HG02943 (cell line): ENCODE measurements around the gene UMAD1.
"Not testable (repeated sequence)": the region's sequence is repeated elsewhere in the genome, so short reads cannot be mapped to it uniquely, and the experiment has no call there.

Experiments
- ATAC-seq: cut with Tn5 transposase; IDR thresholded peaks from one replicate; pipeline ENCODE4 v1.9.1; 2021; ENCODE audit warnings: mild to moderate bottlenecking, low read depth, moderate library complexity; ENCODE audit not compliant: unreplicated experiment

Gene UMAD1

GRCh38 chr7:7651479-7651878 lies 10.9 kb downstream of the UMAD1 start:
- no peak for ATAC-seq

GRCh38 chr7:7652798-7653540 lies 12.4 kb downstream of the UMAD1 start:
- no peak for ATAC-seq

- ATAC-seq, result no peak
These were observed 13.1 kb downstream of the UMAD1 start for GRCh38 chr7:7653593-7654187.

GRCh38 chr7:7654964-7655715 lies 14.6 kb downstream of the UMAD1 start:
- no peak for ATAC-seq

DNA sequence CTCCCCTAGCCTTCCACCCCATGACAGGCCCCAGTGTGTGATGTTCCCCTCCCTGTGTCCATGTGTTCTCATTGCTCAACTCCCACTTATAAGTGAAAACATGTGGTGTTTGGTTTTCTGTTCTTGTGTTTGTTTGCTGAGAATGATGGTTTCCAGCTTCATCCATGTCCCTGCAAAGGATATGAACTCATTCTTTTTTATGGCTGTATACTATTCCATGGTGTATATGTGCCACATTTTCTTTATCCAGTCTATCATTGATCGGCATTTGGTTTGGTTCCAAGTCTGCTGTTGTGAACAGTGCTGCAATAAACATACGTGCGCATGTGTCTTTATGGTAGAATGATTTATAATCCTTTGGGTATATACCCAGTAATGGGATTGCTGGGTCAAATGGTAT lies 15.9 kb downstream of the UMAD1 start:
- not testable (repeated sequence) for ATAC-seq

DNA sequence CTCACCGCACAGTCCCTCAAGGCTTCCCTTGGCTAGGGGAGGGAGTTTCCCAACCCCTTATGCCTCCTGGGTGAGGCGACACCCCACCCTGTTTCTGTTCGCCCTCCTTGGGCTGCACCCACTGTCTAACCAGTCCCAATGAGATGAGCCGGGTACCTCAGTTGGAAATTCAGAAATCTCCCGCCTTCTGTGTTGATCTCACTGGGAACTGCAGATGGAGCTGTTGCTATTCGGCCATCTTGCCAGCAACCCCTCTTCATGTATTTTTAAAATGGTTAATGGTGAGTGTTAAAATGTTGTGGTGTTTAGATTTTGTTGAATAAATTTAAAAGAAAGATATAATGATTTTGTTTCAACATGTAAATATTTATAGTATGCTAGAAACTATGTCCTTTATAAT lies 22.0 kb downstream of the UMAD1 start:
- ATAC-seq, result no peak

- ATAC-seq, result no peak
These were observed 23.7 kb downstream of the UMAD1 start for GRCh38 chr7:7664291-7664690.

GRCh38 chr7:7665031-7665430 lies 24.5 kb downstream of the UMAD1 start:
- ATAC-seq, result no peak

DNA sequence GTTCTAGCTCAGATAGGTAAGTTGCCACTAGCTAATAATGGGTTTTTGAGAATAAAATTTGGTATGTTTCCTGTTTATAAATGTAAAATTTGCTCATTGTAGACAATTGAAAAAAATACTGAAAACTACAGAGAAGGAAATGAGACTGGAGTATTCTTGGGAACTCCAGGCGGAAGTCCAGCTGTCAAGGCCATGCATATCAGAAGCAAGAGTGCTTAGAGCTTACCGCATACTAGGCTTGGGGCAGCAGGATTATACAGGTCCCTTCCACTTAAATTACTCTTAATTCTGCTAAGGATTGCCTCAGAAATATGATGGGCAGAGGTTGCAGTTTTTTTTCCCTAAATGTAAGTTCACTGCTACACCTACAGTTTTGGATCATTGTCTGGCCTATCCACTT lies 26.6 kb downstream of the UMAD1 start:
- ATAC-seq, result no peak

- no peak for ATAC-seq
These were observed 28.2 kb downstream of the UMAD1 start for GRCh38 chr7:7668706-7669105.

DNA sequence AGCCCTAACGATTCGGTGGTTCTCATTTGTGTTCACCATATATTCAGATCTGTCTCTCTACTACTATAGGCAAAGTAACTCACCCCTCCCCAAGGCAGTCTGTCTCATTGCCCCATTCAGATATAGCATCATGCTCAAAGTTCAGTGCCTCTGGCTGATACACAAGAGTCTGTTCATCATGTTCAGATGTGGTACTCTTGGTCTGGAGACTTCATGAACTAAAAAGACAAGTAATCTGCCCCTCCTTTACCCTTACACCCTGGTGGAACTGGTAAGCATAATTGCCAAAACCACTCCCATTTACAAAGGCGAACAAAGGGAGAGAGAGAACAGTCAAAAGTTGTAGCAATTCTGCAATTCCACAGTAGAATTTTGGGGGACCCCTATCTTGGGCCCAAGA lies 29.9 kb downstream of the UMAD1 start:
- no peak for ATAC-seq

DNA sequence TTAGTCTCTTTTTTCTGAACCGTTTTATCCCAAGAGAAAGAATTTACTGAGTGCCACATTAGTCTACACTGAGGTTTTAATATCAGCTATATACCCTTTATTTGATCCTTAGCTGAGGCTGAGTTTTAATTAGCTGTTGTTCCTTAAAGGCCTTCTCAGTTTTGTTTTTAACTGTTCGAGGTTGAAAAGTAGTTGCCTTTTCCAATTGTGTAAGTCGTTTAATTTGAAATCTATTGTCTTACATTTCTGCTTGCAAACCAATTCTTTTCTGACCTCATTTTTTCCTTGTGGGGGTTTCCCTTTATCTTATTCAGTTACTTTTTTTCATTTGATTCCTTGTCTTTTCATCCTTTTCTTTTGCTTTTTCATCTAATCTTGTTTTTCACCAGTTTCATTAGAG lies 30.8 kb downstream of the UMAD1 start:
- ATAC-seq, result no peak

DNA sequence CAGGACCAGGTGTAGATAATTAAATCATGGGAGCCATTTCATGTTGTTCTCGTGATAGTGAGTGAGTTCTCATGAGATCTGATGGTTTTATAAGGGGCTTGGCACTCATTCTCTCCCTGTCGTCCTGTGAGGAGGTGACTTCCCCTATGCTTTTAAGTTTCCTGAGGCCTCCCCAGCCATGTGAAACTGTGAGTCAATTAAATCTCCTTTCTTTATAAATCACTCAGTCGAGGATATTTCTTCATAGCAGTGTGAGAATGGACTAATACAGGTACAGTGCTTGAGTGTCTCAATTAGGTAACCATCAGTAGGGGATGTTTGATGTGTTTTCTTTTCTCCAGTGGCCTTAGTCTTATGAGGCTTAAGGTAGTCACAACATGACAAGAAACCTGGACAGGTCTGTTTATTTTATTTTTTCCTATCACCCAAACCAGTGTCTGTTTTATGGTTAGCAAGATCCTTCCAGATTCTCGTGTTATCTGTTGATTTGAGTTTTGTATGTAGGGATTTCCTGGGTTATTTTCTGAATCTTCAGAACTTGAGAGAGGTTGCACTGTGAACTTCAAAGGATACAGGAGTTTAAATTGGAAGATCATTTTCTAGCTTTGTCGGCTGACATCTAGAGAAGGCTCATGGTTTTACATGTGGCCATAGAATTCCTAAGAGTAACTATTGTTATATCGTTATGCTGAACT lies 32.1 kb downstream of the UMAD1 start:
- ATAC-seq, result no peak

DNA sequence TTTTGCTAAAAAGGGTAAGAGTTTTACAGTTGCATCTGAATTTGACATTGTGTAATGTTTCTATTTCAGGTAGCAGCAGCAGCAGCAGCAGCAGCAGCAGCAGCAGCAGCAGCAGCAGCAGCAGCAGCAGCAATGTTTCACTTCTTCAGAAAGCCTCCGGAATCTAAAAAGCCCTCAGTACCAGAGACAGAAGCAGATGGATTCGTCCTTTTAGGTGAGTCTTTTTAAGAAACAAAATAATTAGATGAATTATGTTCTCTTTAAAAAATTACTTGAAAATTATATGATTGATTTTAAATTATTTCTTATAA lies 32.6 kb downstream of the UMAD1 start:
- ATAC-seq, result no peak

- no peak for ATAC-seq
These were observed 35.1 kb downstream of the UMAD1 start for GRCh38 chr7:7675686-7676085.

GRCh38 chr7:7679640-7680039 lies 39.1 kb downstream of the UMAD1 start:
- not testable (repeated sequence) for ATAC-seq

GRCh38 chr7:7681191-7681935 lies 40.8 kb downstream of the UMAD1 start:
- peak; percentile 75 for ATAC-seq

DNA sequence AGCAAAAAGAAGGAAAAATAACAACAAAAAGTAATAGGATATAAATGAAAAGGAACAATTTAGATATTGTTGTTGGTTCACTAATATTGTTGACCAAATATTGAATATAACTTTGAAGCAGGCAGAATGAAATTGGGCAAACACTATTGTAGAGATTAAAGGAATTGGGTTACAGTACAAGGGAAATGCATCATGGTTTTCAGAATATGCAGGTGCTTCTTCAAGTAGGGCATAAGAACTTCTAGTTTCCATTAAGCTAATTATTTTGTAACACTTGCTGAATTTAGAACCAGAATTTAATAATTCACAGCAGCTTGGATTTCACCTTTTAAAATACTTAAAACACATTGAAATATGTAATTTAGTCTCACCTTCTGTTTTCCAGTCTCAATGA lies 41.4 kb downstream of the UMAD1 start:
- no peak for ATAC-seq

DNA sequence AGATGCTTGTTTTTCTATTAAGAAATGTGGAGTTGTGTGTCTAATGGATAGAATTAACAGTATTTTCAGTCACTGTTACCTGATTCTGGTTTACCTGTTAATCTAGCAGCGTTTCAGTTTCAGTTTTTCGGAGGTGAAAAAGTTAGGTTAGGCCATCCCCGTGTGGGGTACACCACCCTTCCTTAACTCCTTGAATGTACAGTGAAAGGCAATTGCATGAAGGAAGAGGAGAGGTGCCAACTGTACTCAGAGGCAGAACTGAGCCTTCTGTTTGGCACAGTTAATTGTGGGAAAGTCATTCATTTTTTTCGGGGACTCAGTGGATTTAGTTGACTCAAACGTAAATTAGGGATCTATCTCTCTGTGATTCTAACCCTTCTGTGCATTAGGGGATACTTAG lies 42.3 kb downstream of the UMAD1 start:
- no peak for ATAC-seq

GRCh38 chr7:7686811-7687508 lies 46.4 kb downstream of the UMAD1 start:
- ATAC-seq, result no peak
